Measurements from ENCODE around the gene BMPER.
A peak's percentile ranks its signal among the peaks of the same experiment; 100 is the strongest.

BMPER gene

GRCh38 chr7:33892945-33893344 lies 12.4 kb upstream of the BMPER start:
- Histone ChIP-seq H3K9me3 (ENCODE audit: control insufficient read depth, low read length) (no peaks in the 10 kb centered on the region), H3K9ac (ENCODE audit: low read length) (no peak overlapping the region)
- DNase-seq (ENCODE audit: low read depth), result no peak

GRCh38 chr7:33893377-33893776 lies 12.0 kb upstream of the BMPER start:
- peaks cover 15% of the 10 kb centered on the region for H3K4me1 ChIP-seq (ENCODE audit: control insufficient read depth, insufficient read depth, low read length)
- H3K9ac ChIP-seq (ENCODE audit: low read length), result no peak overlapping the region
- no peaks in the 10 kb centered on the region for H3K9me3 ChIP-seq (ENCODE audit: control insufficient read depth, low read length)
- no peaks in the 10 kb centered on the region for H3K36me3 ChIP-seq (ENCODE audit: control insufficient read depth, insufficient read depth, low read length, severe bottlenecking)
- no peak overlapping the region for H3K4me3 ChIP-seq (ENCODE audit: low read length)
- no peaks in the 10 kb centered on the region for H3K27me3 ChIP-seq (replicated peaks; ENCODE audit: control insufficient read depth, insufficient read depth, low read length)
- no peak for DNase-seq (ENCODE audit: low read depth)

More at GRCh38 chr7:33892945-33893344, 12.4 kb upstream of the BMPER start:
- peaks cover 15% of the 10 kb centered on the region for H3K4me1 ChIP-seq (ENCODE audit: control insufficient read depth, insufficient read depth, low read length)
- H3K36me3 ChIP-seq (ENCODE audit: control insufficient read depth, insufficient read depth, low read length, severe bottlenecking), result no peaks in the 10 kb centered on the region
- no peak overlapping the region for H3K4me3 ChIP-seq (ENCODE audit: low read length)
- no peaks in the 10 kb centered on the region for H3K27me3 ChIP-seq (replicated peaks; ENCODE audit: control insufficient read depth, insufficient read depth, low read length)

- H3K4me1 ChIP-seq (ENCODE audit: control insufficient read depth, insufficient read depth, low read length), result peaks cover 18% of the 10 kb centered on the region
- H3K4me3 ChIP-seq (ENCODE audit: low read length), result peak overlapping the region; percentile 55
- H3K36me3 ChIP-seq (ENCODE audit: control insufficient read depth, insufficient read depth, low read length, severe bottlenecking), result no peaks in the 10 kb centered on the region
- H3K9ac ChIP-seq (ENCODE audit: low read length), result no peak overlapping the region
- H3K27me3 ChIP-seq (replicated peaks; ENCODE audit: control insufficient read depth, insufficient read depth, low read length), result no peaks in the 10 kb centered on the region
- no peaks in the 10 kb centered on the region for H3K9me3 ChIP-seq (ENCODE audit: control insufficient read depth, low read length)
- peak; percentile 91 for DNase-seq (ENCODE audit: low read depth)
Measured at GRCh38 chr7:33895025-33895804, 10.1 kb upstream of the BMPER start.

GRCh38 chr7:33900501-33900900 lies 4.8 kb upstream of the BMPER start:
- DNase-seq (ENCODE audit: low read depth), result no peak
- Histone ChIP-seq H3K9me3 (ENCODE audit: control insufficient read depth, low read length) (no peaks in the 10 kb centered on the region), H3K9ac (ENCODE audit: low read length) (no peak overlapping the region), H3K4me1 (ENCODE audit: control insufficient read depth, insufficient read depth, low read length) (peaks cover 20% of the 10 kb centered on the region), H3K36me3 (ENCODE audit: control insufficient read depth, insufficient read depth, low read length, severe bottlenecking) (no peaks in the 10 kb centered on the region), H3K4me3 (ENCODE audit: low read length) (no peak overlapping the region), H3K27me3 (replicated peaks; ENCODE audit: control insufficient read depth, insufficient read depth, low read length) (no peaks in the 10 kb centered on the region)

GRCh38 chr7:33901199-33901598 lies 4.1 kb upstream of the BMPER start:
- no peak for DNase-seq (ENCODE audit: low read depth)
- Histone ChIP-seq H3K27me3 (replicated peaks; ENCODE audit: control insufficient read depth, insufficient read depth, low read length) (no peaks in the 10 kb centered on the region), H3K36me3 (ENCODE audit: control insufficient read depth, insufficient read depth, low read length, severe bottlenecking) (no peaks in the 10 kb centered on the region), H3K4me1 (ENCODE audit: control insufficient read depth, insufficient read depth, low read length) (peaks cover 13% of the 10 kb centered on the region), H3K9me3 (ENCODE audit: control insufficient read depth, low read length) (no peaks in the 10 kb centered on the region), H3K4me3 (ENCODE audit: low read length) (no peak overlapping the region), H3K9ac (ENCODE audit: low read length) (no peak overlapping the region)

GRCh38 chr7:33901847-33902246 lies 3.5 kb upstream of the BMPER start:
- no peaks in the 10 kb centered on the region for H3K9me3 ChIP-seq (ENCODE audit: control insufficient read depth, low read length)
- DNase-seq (ENCODE audit: low read depth), result no peak
- peaks cover 17% of the 10 kb centered on the region for H3K4me1 ChIP-seq (ENCODE audit: control insufficient read depth, insufficient read depth, low read length)
- no peak overlapping the region for H3K9ac ChIP-seq (ENCODE audit: low read length)
- H3K36me3 ChIP-seq (ENCODE audit: control insufficient read depth, insufficient read depth, low read length, severe bottlenecking), result no peaks in the 10 kb centered on the region
- H3K27me3 ChIP-seq (replicated peaks; ENCODE audit: control insufficient read depth, insufficient read depth, low read length), result no peaks in the 10 kb centered on the region
- H3K4me3 ChIP-seq (ENCODE audit: low read length), result no peak overlapping the region

- no peak overlapping the region for H3K4me3 ChIP-seq (ENCODE audit: low read length)
- H3K9ac ChIP-seq (ENCODE audit: low read length), result no peak overlapping the region
- DNase-seq (ENCODE audit: low read depth), result no peak
- H3K9me3 ChIP-seq (ENCODE audit: control insufficient read depth, low read length), result no peaks in the 10 kb centered on the region
- peaks cover 20% of the 10 kb centered on the region for H3K4me1 ChIP-seq (ENCODE audit: control insufficient read depth, insufficient read depth, low read length)
- no peaks in the 10 kb centered on the region for H3K27me3 ChIP-seq (replicated peaks; ENCODE audit: control insufficient read depth, insufficient read depth, low read length)
- H3K36me3 ChIP-seq (ENCODE audit: control insufficient read depth, insufficient read depth, low read length, severe bottlenecking), result no peaks in the 10 kb centered on the region
Measured at GRCh38 chr7:33902746-33903145, 2.6 kb upstream of the BMPER start.

GRCh38 chr7:33903791-33904680 lies 1.3 kb upstream of the BMPER start:
- Histone ChIP-seq H3K27me3 (replicated peaks; ENCODE audit: control insufficient read depth, insufficient read depth, low read length) (no peaks in the 10 kb centered on the region), H3K9me3 (ENCODE audit: control insufficient read depth, low read length) (no peaks in the 10 kb centered on the region), H3K4me3 (ENCODE audit: low read length) (peak overlapping the region; percentile 89), H3K4me1 (ENCODE audit: control insufficient read depth, insufficient read depth, low read length) (peaks cover 29% of the 10 kb centered on the region), H3K36me3 (ENCODE audit: control insufficient read depth, insufficient read depth, low read length, severe bottlenecking) (no peaks in the 10 kb centered on the region), H3K9ac (ENCODE audit: low read length) (peak overlapping the region; percentile 93)
- peak; percentile 61 for DNase-seq (ENCODE audit: low read depth)

GRCh38 chr7:33904681-33905388 lies 504 bp upstream of the BMPER start:
- Histone ChIP-seq H3K9ac (ENCODE audit: low read length) (peak overlapping the region; percentile 93), H3K9me3 (ENCODE audit: control insufficient read depth, low read length) (no peaks in the 10 kb centered on the region), H3K4me3 (ENCODE audit: low read length) (peak overlapping the region; percentile 89), H3K4me1 (ENCODE audit: control insufficient read depth, insufficient read depth, low read length) (peaks cover 37% of the 10 kb centered on the region), H3K36me3 (ENCODE audit: control insufficient read depth, insufficient read depth, low read length, severe bottlenecking) (no peaks in the 10 kb centered on the region), H3K27me3 (replicated peaks; ENCODE audit: control insufficient read depth, insufficient read depth, low read length) (no peaks in the 10 kb centered on the region)
- DNase-seq (ENCODE audit: low read depth), result peak; percentile 77

- no peaks in the 10 kb centered on the region for H3K27me3 ChIP-seq (replicated peaks; ENCODE audit: control insufficient read depth, insufficient read depth, low read length)
- H3K4me3 ChIP-seq (ENCODE audit: low read length), result peak overlapping the region; percentile 89
Measured at GRCh38 chr7:33906697-33907096, 1.4 kb downstream of the BMPER start.

GRCh38 chr7:33907625-33908024 lies 2.3 kb downstream of the BMPER start:
- Histone ChIP-seq H3K9ac (ENCODE audit: low read length) (peak overlapping the region; percentile 77), H3K27me3 (replicated peaks; ENCODE audit: control insufficient read depth, insufficient read depth, low read length) (no peaks in the 10 kb centered on the region), H3K9me3 (ENCODE audit: control insufficient read depth, low read length) (no peaks in the 10 kb centered on the region), H3K4me1 (ENCODE audit: control insufficient read depth, insufficient read depth, low read length) (peaks cover 30% of the 10 kb centered on the region), H3K4me3 (ENCODE audit: low read length) (peak overlapping the region; percentile 20), H3K36me3 (ENCODE audit: control insufficient read depth, insufficient read depth, low read length, severe bottlenecking) (peaks cover 28% of the 10 kb centered on the region)
- no peak for DNase-seq (ENCODE audit: low read depth)

More at GRCh38 chr7:33906697-33907096, 1.4 kb downstream of the BMPER start:
- no peaks in the 10 kb centered on the region for H3K9me3 ChIP-seq (ENCODE audit: control insufficient read depth, low read length)
- peaks cover 30% of the 10 kb centered on the region for H3K4me1 ChIP-seq (ENCODE audit: control insufficient read depth, insufficient read depth, low read length)
- peaks cover 18% of the 10 kb centered on the region for H3K36me3 ChIP-seq (ENCODE audit: control insufficient read depth, insufficient read depth, low read length, severe bottlenecking)
- DNase-seq (ENCODE audit: low read depth), result no peak
- peak overlapping the region; percentile 77 for H3K9ac ChIP-seq (ENCODE audit: low read length)

All from adipocyte (in vitro differentiated cells).